ENCODE data around the gene DGKB.

DNA sequence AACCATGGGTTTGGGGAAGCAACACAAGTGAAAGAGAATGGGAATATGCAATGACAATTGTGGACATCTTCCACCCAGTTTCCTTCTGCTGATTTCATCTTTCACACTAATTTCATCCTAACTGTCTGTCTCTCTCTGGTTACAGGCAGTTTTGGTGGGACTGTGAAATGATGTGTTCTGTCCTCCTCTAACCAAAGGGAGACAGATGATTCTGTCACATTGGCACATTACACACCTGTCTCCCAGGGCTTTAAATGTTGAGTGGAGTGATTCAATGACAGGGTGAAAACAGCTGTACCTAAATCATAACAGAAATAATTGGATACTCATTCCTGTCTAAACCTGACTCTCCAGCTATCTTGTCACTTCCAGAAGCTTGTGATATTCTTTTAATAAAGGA, 60.0 kb downstream of the DGKB start:
- TF ChIP-seq, protein P1, sequence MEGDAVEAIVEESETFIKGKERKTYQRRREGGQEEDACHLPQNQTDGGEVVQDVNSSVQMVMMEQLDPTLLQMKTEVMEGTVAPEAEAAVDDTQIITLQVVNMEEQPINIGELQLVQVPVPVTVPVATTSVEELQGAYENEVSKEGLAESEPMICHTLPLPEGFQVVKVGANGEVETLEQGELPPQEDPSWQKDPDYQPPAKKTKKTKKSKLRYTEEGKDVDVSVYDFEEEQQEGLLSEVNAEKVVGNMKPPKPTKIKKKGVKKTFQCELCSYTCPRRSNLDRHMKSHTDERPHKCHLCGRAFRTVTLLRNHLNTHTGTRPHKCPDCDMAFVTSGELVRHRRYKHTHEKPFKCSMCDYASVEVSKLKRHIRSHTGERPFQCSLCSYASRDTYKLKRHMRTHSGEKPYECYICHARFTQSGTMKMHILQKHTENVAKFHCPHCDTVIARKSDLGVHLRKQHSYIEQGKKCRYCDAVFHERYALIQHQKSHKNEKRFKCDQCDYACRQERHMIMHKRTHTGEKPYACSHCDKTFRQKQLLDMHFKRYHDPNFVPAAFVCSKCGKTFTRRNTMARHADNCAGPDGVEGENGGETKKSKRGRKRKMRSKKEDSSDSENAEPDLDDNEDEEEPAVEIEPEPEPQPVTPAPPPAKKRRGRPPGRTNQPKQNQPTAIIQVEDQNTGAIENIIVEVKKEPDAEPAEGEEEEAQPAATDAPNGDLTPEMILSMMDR (IDR thresholded peaks at IDR 0.05) = no peak
- TF ChIP-seq EP300 (IDR thresholded peaks at IDR 0.05) = no peak

Data from ovary (tissue), 3 donors.